Measurements from ENCODE around the gene CPNE5. TPM values are rescaled to one million over a fixed set of nuclear protein-coding genes. Genes with fewer than 3 reads are reported as not detected.

The CPNE5 gene
- total and polyA plus RNA-seq, 9 of the 15 experiments (the other 6 are each of a cell fraction or from before 2014, with no cell fraction given) = 0.14 to 1.0 (median 0.46) TPM; not detected in 2

DNA sequence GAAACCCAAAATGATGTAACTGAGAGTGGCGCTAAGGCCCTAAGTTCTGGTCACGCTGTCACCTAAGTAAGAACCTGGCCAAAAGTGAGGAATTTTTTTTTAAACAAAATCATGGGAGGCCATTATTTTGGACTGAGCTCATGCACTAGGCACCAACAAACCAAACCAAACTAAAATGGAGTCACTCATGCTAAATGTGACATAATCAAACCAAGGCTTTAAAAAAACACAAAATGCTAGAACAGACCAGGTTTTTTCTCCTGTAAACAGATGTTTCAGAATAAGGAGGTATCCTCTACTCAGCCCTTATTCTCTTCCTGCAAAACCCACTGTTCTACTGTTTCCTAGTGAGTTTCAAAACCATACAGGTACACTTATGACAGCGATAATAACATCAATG, 45.4 kb upstream of the CPNE5 start (continued):
- TF ChIP-seq POLR2G (IDR thresholded peaks at IDR 0.05; ENCODE audit: low read depth, low read length) (no peak), U2AF1 (optimal IDR thresholded peaks at IDR 0.05; ENCODE audit: low read depth, low read length) (no peak), PRMT5 (CRISPR knock-in tag; IDR thresholded peaks at IDR 0.05) (no peak), NR2C1 (IDR thresholded peaks at IDR 0.05) (no peak), NR2C1 (tag; IDR thresholded peaks at IDR 0.05) (peak; percentile 89), ZBTB1 (CRISPR knock-in tag; IDR thresholded peaks at IDR 0.05; ENCODE audit: borderline replicate concordance, low read depth) (no peak), KAT7 (CRISPR knock-in tag; IDR thresholded peaks at IDR 0.05; ENCODE audit: borderline replicate concordance) (no peak), ZNF444 (CRISPR knock-in tag; IDR thresholded peaks at IDR 0.05) (peak; percentile 56; the same call in 1 of the 2 replicates), PCBP2 (IDR thresholded peaks at IDR 0.05; ENCODE audit: low read depth, low read length, poor library complexity, severe bottlenecking) (no peak), TBL1XR1 (IDR thresholded peaks at IDR 0.05; ENCODE audit: low read length in 2 of 2) (no peak), ZNF76 (CRISPR knock-in tag; IDR thresholded peaks at IDR 0.05; ENCODE audit: borderline replicate concordance) (no peak), CHD2 (IDR thresholded peaks at IDR 0.05; ENCODE audit: low read depth, low read length) (no peak), RBM22 (IDR thresholded peaks at IDR 0.05; ENCODE audit: low read depth, low read length, poor library complexity, severe bottlenecking) (no peak), SRF (CRISPR knock-in tag; IDR thresholded peaks at IDR 0.05) (peak in 1 of 2 experiments; percentile 55; a peak in 1 of 4 replicates), SIRT6 (IDR thresholded peaks at IDR 0.05; ENCODE audit: low read depth, low read length) (no peak)
- TF ChIP-seq, protein P1, sequence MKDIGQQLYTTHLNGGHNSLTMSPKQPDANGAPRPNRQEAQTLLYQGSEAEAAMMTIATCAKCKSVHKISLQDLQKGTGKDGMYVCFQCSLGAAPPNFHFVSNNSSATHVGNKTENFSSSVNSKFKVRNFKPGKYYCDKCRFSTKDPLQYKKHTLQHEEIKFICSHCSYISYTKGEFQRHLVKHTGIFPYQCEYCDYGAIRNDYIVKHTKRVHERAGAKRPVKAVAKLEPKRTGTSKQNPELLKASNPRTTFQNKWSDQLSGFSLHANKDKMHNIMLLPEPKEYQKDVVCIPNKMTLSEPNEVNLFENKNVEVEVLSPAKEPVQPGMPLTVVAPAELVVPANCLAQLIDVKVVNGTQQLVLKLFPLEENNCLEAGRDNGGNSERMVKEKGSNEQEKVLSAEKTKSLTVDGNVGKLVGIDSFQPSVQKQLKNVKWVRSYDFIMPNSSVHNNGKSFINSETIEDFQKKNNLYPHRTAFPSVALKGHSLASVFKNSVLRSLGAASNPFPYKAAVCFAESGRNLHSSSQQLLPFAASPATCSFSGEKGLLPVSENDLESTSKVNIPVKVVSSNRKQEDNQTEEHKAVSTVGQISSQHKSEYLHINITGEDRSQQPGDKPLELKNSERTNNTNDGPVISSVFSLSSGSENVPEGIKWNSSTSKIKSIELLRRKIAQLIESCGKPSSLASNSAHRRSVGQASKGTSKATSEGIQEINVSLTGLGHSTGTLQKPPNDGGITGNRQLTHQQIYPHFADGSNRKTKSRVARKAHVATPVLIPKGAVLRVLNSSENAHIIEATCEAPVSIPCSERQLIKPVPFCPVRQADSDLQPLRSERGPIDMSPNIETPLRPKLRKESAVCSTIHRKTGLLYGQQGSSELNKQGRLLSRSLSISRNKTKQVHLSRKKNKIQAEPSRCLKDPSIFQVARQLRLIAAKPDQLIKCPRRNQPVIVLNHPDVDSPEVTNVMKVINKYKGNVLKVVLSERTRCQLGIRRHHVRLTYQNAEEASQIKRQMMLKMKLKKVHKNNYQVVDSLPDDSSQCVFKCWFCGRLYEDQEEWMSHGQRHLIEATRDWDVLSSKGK (CRISPR knock-in tag; IDR thresholded peaks at IDR 0.05) = no peak
- TF ChIP-seq, protein P2, sequence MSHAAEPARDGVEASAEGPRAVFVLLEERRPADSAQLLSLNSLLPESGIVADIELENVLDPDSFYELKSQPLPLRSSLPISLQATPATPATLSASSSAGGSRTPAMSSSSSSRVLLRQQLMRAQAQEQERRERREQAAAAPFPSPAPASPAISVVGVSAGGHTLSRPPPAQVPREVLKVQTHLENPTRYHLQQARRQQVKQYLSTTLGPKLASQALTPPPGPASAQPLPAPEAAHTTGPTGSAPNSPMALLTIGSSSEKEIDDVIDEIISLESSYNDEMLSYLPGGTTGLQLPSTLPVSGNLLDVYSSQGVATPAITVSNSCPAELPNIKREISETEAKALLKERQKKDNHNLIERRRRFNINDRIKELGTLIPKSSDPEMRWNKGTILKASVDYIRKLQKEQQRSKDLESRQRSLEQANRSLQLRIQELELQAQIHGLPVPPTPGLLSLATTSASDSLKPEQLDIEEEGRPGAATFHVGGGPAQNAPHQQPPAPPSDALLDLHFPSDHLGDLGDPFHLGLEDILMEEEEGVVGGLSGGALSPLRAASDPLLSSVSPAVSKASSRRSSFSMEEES (CRISPR knock-in tag; IDR thresholded peaks at IDR 0.05) = no peak
- TF ChIP-seq, protein P3, sequence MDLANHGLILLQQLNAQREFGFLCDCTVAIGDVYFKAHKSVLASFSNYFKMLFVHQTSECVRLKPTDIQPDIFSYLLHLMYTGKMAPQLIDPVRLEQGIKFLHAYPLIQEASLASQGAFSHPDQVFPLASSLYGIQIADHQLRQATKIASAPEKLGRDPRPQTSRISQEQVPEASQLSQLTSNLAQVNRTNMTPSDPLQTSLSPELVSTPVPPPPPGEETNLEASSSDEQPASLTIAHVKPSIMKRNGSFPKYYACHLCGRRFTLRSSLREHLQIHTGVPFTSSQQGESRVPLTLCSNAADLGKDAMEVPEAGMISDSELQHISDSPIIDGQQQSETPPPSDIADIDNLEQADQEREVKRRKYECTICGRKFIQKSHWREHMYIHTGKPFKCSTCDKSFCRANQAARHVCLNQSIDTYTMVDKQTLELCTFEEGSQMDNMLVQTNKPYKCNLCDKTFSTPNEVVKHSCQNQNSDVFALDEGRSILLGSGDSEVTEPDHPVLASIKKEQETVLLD (IDR thresholded peaks at IDR 0.05) = no peak
- TF ChIP-seq, protein P4, sequence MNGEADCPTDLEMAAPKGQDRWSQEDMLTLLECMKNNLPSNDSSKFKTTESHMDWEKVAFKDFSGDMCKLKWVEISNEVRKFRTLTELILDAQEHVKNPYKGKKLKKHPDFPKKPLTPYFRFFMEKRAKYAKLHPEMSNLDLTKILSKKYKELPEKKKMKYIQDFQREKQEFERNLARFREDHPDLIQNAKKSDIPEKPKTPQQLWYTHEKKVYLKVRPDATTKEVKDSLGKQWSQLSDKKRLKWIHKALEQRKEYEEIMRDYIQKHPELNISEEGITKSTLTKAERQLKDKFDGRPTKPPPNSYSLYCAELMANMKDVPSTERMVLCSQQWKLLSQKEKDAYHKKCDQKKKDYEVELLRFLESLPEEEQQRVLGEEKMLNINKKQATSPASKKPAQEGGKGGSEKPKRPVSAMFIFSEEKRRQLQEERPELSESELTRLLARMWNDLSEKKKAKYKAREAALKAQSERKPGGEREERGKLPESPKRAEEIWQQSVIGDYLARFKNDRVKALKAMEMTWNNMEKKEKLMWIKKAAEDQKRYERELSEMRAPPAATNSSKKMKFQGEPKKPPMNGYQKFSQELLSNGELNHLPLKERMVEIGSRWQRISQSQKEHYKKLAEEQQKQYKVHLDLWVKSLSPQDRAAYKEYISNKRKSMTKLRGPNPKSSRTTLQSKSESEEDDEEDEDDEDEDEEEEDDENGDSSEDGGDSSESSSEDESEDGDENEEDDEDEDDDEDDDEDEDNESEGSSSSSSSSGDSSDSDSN (IDR thresholded peaks at IDR 0.05; ENCODE audit: borderline replicate concordance in 1 of 2, low read depth in 2 of 2, low read length in 2 of 2) = no peak
